Stimulated activated CD4-positive, alpha-beta T cell treated with anti-CD3 and anti-CD28 coated beads, Interleukin-4, amount 100 ng/mL, for 1 hour (primary cell): ENCODE data around the gene ATP6AP1.

Source experiments
- DNase-seq: peaks from one replicate; pipeline ENCODE4 v3.0.0-alpha.2; 2020

The ATP6AP1 gene

GRCh38 chrX:154450312-154450711 lies 21.8 kb downstream of the ATP6AP1 start:
- no peak for DNase-seq

GRCh38 chrX:154452823-154453222 lies 24.3 kb downstream of the ATP6AP1 start:
- no peak for DNase-seq

GRCh38 chrX:154457491-154458115 lies 29.1 kb downstream of the ATP6AP1 start:
- DNase-seq = peak; percentile 42

DNA sequence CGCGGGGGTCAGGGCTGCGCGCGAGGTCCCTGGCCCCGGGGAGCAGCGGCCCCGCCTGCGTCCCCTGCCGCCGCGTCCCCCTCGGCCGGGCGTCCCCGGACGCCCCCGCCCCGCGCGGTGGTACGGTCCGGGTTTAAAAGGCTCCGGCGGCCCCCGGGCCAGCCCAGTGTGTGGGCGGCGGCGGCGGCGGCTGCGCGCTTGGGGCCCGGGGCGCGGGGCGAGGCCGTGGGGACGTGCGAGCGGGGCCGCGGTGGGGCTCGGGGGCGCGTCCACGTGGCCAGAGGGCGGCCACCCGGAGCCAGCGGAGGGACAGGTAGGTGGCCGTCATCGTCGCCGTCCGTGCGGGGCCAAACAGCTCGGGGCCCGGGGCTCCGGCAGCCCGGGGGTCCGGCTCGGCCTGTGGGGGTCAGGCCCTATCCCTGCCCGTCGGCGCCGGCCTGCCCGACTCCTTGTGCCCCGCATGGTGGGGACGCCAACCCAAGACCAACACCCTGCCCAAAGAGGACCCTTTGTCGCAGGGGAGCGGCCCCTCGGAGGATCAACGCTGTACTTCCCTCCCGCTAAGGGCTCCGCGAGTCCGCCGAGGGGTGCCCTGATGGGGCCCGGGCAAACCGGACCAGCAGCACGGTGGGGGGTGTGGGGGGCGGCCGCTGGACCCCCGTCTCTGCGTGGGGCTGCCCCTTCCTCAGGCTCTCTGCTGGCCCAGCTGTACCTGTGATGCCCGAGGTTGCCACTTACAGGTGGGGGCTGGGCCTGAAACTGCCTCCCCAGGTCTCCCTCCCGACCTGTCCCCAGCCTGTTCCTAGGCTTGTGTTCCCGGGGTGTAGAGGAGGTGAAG lies 29.9 kb downstream of the ATP6AP1 start, which contains the start of gene PLXNA3:
TSS of gene PLXNA3 (plus strand) at position 166 of the 838 bp plus-strand sequence. CDS start 1,903 bp downstream, outside the sequence.
- peak; percentile 67 for DNase-seq

GRCh38 chrX:154458954-154459778 lies 30.7 kb downstream of the ATP6AP1 start:
- no peak for DNase-seq

GRCh38 chrX:154459832-154460231 lies 31.4 kb downstream of the ATP6AP1 start:
- DNase-seq = no peak

GRCh38 chrX:154460326-154460725 lies 31.8 kb downstream of the ATP6AP1 start:
- DNase-seq = no peak

- no peak for DNase-seq
Measured at GRCh38 chrX:154462396-154462795, 33.9 kb downstream of the ATP6AP1 start.

GRCh38 chrX:154463611-154464220 lies 35.2 kb downstream of the ATP6AP1 start:
- DNase-seq = no peak

GRCh38 chrX:154464806-154465365 lies 36.4 kb downstream of the ATP6AP1 start:
- no peak for DNase-seq

GRCh38 chrX:154465601-154466000 lies 37.1 kb downstream of the ATP6AP1 start:
- DNase-seq = no peak

- no peak for DNase-seq
Measured at GRCh38 chrX:154466036-154466435, 37.6 kb downstream of the ATP6AP1 start.

GRCh38 chrX:154466907-154467306 lies 38.4 kb downstream of the ATP6AP1 start:
- no peak for DNase-seq

GRCh38 chrX:154467556-154467955 lies 39.1 kb downstream of the ATP6AP1 start:
- no peak for DNase-seq

- no peak for DNase-seq
Measured at GRCh38 chrX:154468217-154468616, 39.7 kb downstream of the ATP6AP1 start.

DNA sequence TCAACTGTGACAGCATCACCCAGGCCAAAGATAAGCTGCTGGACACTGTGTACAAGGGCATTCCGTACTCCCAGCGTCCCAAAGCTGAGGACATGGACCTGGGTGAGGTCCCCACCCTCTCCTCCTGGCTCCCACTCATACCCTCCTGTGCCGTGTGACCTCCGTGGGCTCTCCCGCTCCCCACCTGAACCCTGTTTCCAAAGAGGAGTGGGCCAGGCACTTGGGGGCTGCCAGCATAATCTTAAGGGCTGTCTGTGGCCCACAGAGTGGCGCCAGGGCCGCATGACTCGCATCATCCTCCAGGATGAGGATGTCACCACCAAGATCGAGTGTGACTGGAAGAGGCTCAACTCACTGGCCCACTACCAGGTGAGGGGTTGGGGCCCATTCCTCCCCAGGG lies 40.6 kb downstream of the ATP6AP1 start:
- DNase-seq = no peak

DNA sequence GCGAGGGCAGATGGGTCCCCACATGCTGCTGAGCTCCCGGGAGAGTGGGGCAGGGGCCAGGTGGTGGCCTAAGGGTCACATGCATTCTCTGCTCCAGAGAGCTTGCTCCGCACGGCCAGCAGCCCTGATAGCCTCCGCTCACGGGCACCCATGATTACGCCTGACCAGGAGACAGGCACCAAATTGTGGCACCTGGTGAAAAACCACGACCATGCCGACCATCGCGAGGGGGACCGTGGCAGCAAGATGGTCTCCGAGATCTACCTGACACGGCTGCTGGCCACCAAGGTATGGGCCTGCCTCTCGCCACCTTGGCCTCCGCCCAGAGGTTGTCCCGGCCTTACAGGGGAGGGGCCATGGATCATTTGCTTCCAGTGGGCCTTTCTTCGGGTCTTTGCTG lies 41.4 kb downstream of the ATP6AP1 start:
- DNase-seq = no peak

- DNase-seq = no peak
Measured at GRCh38 chrX:154470434-154470833, 42.0 kb downstream of the ATP6AP1 start.

DNA sequence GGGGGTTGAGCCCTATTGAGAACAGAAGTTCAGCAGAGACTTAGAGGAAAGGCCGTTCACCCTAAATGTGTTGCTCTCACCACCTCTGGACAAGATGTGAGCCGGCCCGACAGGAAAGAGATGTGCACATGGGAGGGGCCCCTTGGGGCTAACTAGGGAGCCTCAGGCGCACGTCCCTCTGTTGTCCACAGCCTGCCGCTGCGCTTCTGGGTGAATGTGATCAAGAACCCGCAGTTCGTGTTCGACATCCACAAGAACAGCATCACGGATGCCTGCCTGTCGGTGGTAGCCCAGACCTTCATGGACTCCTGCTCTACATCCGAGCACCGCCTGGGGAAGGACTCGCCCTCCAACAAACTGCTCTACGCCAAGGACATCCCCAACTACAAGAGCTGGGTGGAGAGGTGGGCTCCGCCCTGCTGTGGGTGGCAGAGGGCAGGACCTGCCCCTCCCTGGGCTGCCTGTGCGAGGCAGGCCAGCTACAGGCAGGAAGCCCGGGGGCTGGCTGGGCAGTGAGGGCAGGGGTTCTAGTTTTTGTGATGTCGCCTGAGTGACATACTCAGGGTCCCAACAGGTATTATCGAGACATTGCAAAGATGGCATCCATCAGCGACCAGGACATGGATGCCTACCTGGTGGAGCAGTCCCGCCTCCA lies 42.6 kb downstream of the ATP6AP1 start:
- no peak for DNase-seq

DNA sequence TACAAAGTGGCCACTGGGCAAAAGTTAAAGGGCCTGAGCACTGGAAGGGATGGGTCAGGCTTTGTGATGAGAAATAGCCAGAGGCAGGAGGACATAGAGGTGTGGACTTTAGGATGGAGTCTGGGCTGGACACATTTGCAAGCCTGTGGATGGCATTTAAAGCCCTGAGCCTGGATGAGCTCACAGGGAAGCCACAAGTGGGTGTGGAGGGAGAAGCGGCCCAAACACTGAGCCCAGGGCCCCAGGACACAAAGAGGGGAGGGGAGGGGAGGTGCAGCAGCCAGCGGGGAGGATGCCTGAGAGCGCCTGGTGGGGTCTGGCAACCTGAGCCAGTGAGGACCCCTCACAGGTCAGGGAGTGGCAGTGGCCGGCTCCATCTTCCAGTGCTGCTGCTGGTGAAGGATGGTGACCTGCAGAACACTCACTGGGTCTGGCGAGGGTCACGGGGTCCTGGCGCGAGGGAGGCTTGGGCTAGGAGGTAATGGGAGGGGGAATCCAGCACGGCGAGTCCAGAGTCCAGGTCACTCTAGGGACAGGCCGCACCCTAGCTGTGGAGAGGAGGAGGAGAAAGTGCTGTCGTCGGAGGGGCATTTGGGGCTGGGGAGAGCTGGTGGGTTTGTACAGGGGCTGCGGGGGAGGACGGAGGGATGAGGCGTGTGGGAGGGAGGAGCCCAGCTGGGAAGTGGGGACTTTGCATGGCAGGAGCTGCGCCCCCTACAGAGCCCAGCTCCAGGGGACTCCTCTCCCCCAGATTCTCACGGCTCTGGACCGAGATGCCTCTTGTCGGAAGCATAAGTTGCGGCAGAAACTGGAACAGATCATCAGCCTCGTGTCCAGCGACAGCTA lies 43.6 kb downstream of the ATP6AP1 start:
- DNase-seq = no peak
